HepG2 (cell line): ENCODE results near the gene SEC31B. TPM values are rescaled to one million over a fixed set of nuclear protein-coding genes. Genes with fewer than 3 reads are reported as not detected.

ENCODE experiments used
- ADNP ChIP-seq: sonication (generic); formaldehyde crosslinking; IDR thresholded peaks from 2 replicates; pipeline ENCODE4 v1.4.0; 2020; ENCODE audit warnings: missing genetic modification reagents
- ASH2L ChIP-seq: fragments of 300-600, 200-600 bp; sonication (generic); IDR thresholded peaks from 2 replicates; pipeline ENCODE4 v1.7.0; 2017; ENCODE audit warnings: low read depth, mild to moderate bottlenecking, moderate library complexity, mixed read lengths, low read length; ENCODE audit not compliant: insufficient read length
- BORCS8-MEF2B ChIP-seq: sonication (generic); formaldehyde crosslinking; IDR thresholded peaks from 2 replicates; pipeline ENCODE4 v1.8.0; 2022; ENCODE audit warnings: mild to moderate bottlenecking, missing genetic modification reagents
- GATAD1 ChIP-seq: IDR thresholded peaks from 2 replicates; pipeline ENCODE4 v1.6.1; 2016; ENCODE audit warnings: missing genetic modification reagents, missing compliant biosample characterization
- HMGXB4 ChIP-seq, 2 experiments: sonication (generic) in 1 of 2; formaldehyde crosslinking in 1 of 2; IDR thresholded peaks; 2 replicates each; pipeline versions ENCODE4 v1.4.0 to v1.6.1; 2018 to 2020; ENCODE audit warnings: missing genetic modification reagents in 2 of 2, borderline replicate concordance in 1 of 2, low read depth in 1 of 2, mild to moderate bottlenecking in 1 of 2, missing biosample characterization in 1 of 2
- HNRNPH1 ChIP-seq: fragments of 200-400 bp; formaldehyde crosslinking; optimal IDR thresholded peaks from 2 replicates; pipeline ENCODE3; 2017; ENCODE audit warnings: mild to moderate bottlenecking, low read depth, low read length
- HNRNPK ChIP-seq: fragments of 200-400 bp; formaldehyde crosslinking; IDR thresholded peaks from 2 replicates; pipeline ENCODE4 v1.6.1; 2018; ENCODE audit warnings: low read length, low read depth, moderate library complexity, mild to moderate bottlenecking; ENCODE audit not compliant: poor library complexity, severe bottlenecking
- KLF6 ChIP-seq: IDR thresholded peaks from 2 replicates; pipeline ENCODE4 v1.8.0; 2016; ENCODE audit warnings: missing biosample characterization, missing genetic modification reagents
- MTA1 ChIP-seq: sonication (generic); formaldehyde crosslinking; IDR thresholded peaks from 2 replicates; pipeline ENCODE4 v1.4.0; 2020; ENCODE audit warnings: missing genetic modification reagents, mild to moderate bottlenecking, borderline replicate concordance
- NFE2L1 ChIP-seq: sonication (generic); formaldehyde crosslinking; IDR thresholded peaks from 2 replicates; pipeline ENCODE4 v1.4.0; 2020; ENCODE audit warnings: missing genetic modification reagents, mild to moderate bottlenecking, borderline replicate concordance
- NFKB2 ChIP-seq: sonication (generic); formaldehyde crosslinking; IDR thresholded peaks from 2 replicates; pipeline ENCODE4 v1.4.0; 2020; ENCODE audit warnings: missing genetic modification reagents, borderline replicate concordance
- RARG ChIP-seq: sonication (generic); formaldehyde crosslinking; IDR thresholded peaks from 2 replicates; pipeline ENCODE4 v1.4.0; 2020; ENCODE audit warnings: low read depth, mild to moderate bottlenecking, missing genetic modification reagents
- RBM22 ChIP-seq: fragments of 200-400 bp; formaldehyde crosslinking; optimal IDR thresholded peaks from 2 replicates; pipeline ENCODE3; 2017; ENCODE audit warnings: mild to moderate bottlenecking, low read length, moderate library complexity
- REST ChIP-seq, 2 experiments: IDR thresholded peaks; 2 replicates each; pipeline ENCODE4 v1.6.1; 2011 to 2012; ENCODE audit warnings: low read length in 2 of 2, borderline replicate concordance in 1 of 2, low read depth in 1 of 2, mild to moderate bottlenecking in 1 of 2, moderate library complexity in 1 of 2
- REXO4 ChIP-seq: sonication (generic); formaldehyde crosslinking; IDR thresholded peaks from 2 replicates; pipeline ENCODE4 v1.8.0; 2022; ENCODE audit warnings: missing genetic modification reagents, mild to moderate bottlenecking, borderline replicate concordance
- SSRP1 ChIP-seq: IDR thresholded peaks from 2 replicates; pipeline ENCODE4 v1.6.1; 2016; ENCODE audit warnings: control low read depth
- ZFP41 ChIP-seq: sonication (generic); formaldehyde crosslinking; IDR thresholded peaks from 2 replicates; pipeline ENCODE4 v1.4.0; 2020; ENCODE audit warnings: mild to moderate bottlenecking, missing genetic modification reagents, borderline replicate concordance
- ZNF251 ChIP-seq: sonication (generic); formaldehyde crosslinking; IDR thresholded peaks from 2 replicates; pipeline ENCODE4 v1.9.0; 2021; ENCODE audit warnings: mild to moderate bottlenecking, missing genetic modification reagents
- ZNF263 ChIP-seq: sonication (generic); formaldehyde crosslinking; IDR thresholded peaks from 2 replicates; pipeline ENCODE4 v1.4.0; 2020; ENCODE audit warnings: missing genetic modification reagents
- ZNF354B ChIP-seq: sonication (generic); formaldehyde crosslinking; IDR thresholded peaks from 2 replicates; pipeline ENCODE4 v1.8.0; 2022; ENCODE audit warnings: mild to moderate bottlenecking, missing genetic modification reagents
- ZNF441 ChIP-seq: sonication (generic); formaldehyde crosslinking; IDR thresholded peaks from 2 replicates; pipeline ENCODE4 v1.7.0; 2021; ENCODE audit warnings: missing genetic modification reagents, borderline replicate concordance
- ZNF484 ChIP-seq: sonication (generic); formaldehyde crosslinking; IDR thresholded peaks from 2 replicates; pipeline ENCODE4 v1.5.1; 2020; ENCODE audit warnings: mild to moderate bottlenecking, low read depth, missing genetic modification reagents, borderline replicate concordance
- ZNF549 ChIP-seq: sonication (generic); formaldehyde crosslinking; IDR thresholded peaks from 2 replicates; pipeline ENCODE4 v1.5.0; 2020; ENCODE audit warnings: missing genetic modification reagents
- ZNF577 ChIP-seq: sonication (generic); formaldehyde crosslinking; IDR thresholded peaks from 2 replicates; pipeline ENCODE4 v1.4.0; 2020; ENCODE audit warnings: mild to moderate bottlenecking, low read depth, missing genetic modification reagents, borderline replicate concordance
- ZNF605 ChIP-seq: sonication (generic); formaldehyde crosslinking; IDR thresholded peaks from 2 replicates; pipeline ENCODE4 v1.8.0; 2022; ENCODE audit warnings: mild to moderate bottlenecking, missing genetic modification reagents
- ZNF75D ChIP-seq: sonication (generic); formaldehyde crosslinking; IDR thresholded peaks from 2 replicates; pipeline ENCODE4 v1.8.1; 2023; ENCODE audit warnings: missing genetic modification reagents, mild to moderate bottlenecking, borderline replicate concordance
- polyA plus RNA-seq, 8 experiments: library from polyadenylated mRNA; depleted of rRNA in 3 of 8; stranded (reverse) in 7 of 8; unstranded in 1 of 8; fragments of >200 nt; fragmentation: Illumina TruSeq in 4 of 8; extraction: Trizol in 4 of 8; gene quantifications; 2 replicates each; pipeline versions ENCODE4 v1.2.1 to v1.2.3, GENCODE V29; 2011 to 2016; ENCODE audit warnings: low read depth in 4 of 8, missing spikeins in 1 of 8, mixed read lengths in 1 of 8; ENCODE audit not compliant: insufficient read depth in 1 of 8
- total RNA-seq, 5 experiments: library from RNA; depleted of rRNA; stranded (reverse); fragments of >200 nt; fragmentation: Illumina TruSeq; extraction: Trizol; gene quantifications; 2 replicates each; pipeline ENCODE4 v1.2.3, GENCODE V29; 2016; ENCODE audit warnings: low read depth in 1 of 5

The SEC31B gene
- total and polyA plus RNA-seq, 2 of the 13 experiments (the other 11 are each of a cell fraction or from before 2014, with no cell fraction given): 2.0 to 8.3 TPM

GRCh38 chr10:100482181-100482833 is 37.4 kb downstream of the SEC31B start (continued):
- TF ChIP-seq HNRNPH1 (no peak), RARG (CRISPR knock-in tag) (no peak), ASH2L (peak; percentile 33), HMGXB4 (CRISPR knock-in tag; IDR thresholded peaks at IDR 0.05; ENCODE audit: borderline replicate concordance in 1 of 2, low read depth in 1 of 2) (peak; percentile 72 to 84; a peak in 3 of 4 replicates), ZNF75D (CRISPR knock-in tag) (no peak), MTA1 (CRISPR knock-in tag) (no peak; the same call in 1 of the 2 replicates), REST (IDR thresholded peaks at IDR 0.05; ENCODE audit: borderline replicate concordance in 1 of 2, low read depth in 1 of 2, low read length in 2 of 2) (no peak), GATAD1 (no peak), ZNF605 (no peak), ZNF484 (CRISPR knock-in tag) (no peak), ADNP (no peak), RBM22 (no peak), ZNF441 (CRISPR knock-in tag) (peak; percentile 73; the same call in 1 of the 2 replicates), ZNF251 (no peak), BORCS8-MEF2B (CRISPR knock-in tag) (peak; percentile 50; the same call in 1 of the 2 replicates), NFKB2 (CRISPR knock-in tag) (0 out of 2 replicates have a peak, but pooled peaks have one; percentile 51), REXO4 (CRISPR knock-in tag) (no peak), ZNF263 (CRISPR knock-in tag) (peak; percentile 82), NFE2L1 (CRISPR knock-in tag) (no peak), KLF6 (CRISPR knock-in tag) (0 out of 2 replicates have a peak, but pooled peaks have one; percentile 35), ZFP41 (CRISPR knock-in tag) (no peak), HNRNPK (peak; percentile 17), SSRP1 (CRISPR knock-in tag) (no peak), ZNF577 (CRISPR knock-in tag) (no peak), ZNF549 (no peak), ZNF354B (CRISPR knock-in tag) (no peak)
